ENCODE results near the gene TRIO. TPM values are rescaled to one million over a fixed set of nuclear protein-coding genes. Genes with fewer than 3 reads are reported as not detected.

TRIO gene
- total RNA-seq, 1 donor from 2014 or later: 170 TPM

GRCh38 chr5:14131855-14132503 lies 11.2 kb upstream of the TRIO start:
- H3K4me3 ChIP-seq (ENCODE audit: low read depth, low read length): no peak overlapping the region
- TF ChIP-seq CTCF (conservative IDR thresholded peaks at IDR 0.05; ENCODE audit: low read depth, low read length): no peak
- no peak for DNase-seq (ENCODE audit: low read depth)

- no peak for DNase-seq (ENCODE audit: low read depth)
- no peak overlapping the region for H3K4me3 ChIP-seq (ENCODE audit: low read depth, low read length)
- TF ChIP-seq CTCF (conservative IDR thresholded peaks at IDR 0.05; ENCODE audit: low read depth, low read length): no peak
These were observed 9.7 kb upstream of the TRIO start for GRCh38 chr5:14133394-14133793.

GRCh38 chr5:14134083-14134482 lies 9.1 kb upstream of the TRIO start:
- H3K4me3 ChIP-seq (ENCODE audit: low read depth, low read length): no peak overlapping the region
- DNase-seq (ENCODE audit: low read depth): no peak
- TF ChIP-seq CTCF (conservative IDR thresholded peaks at IDR 0.05; ENCODE audit: low read depth, low read length): no peak

GRCh38 chr5:14134771-14135170 lies 8.4 kb upstream of the TRIO start:
- TF ChIP-seq CTCF (conservative IDR thresholded peaks at IDR 0.05; ENCODE audit: low read depth, low read length): no peak
- H3K4me3 ChIP-seq (ENCODE audit: low read depth, low read length): no peak overlapping the region
- DNase-seq (ENCODE audit: low read depth): no peak

GRCh38 chr5:14135621-14136020 lies 7.5 kb upstream of the TRIO start:
- no peak overlapping the region for H3K4me3 ChIP-seq (ENCODE audit: low read depth, low read length)
- TF ChIP-seq CTCF (conservative IDR thresholded peaks at IDR 0.05; ENCODE audit: low read depth, low read length): no peak
- no peak for DNase-seq (ENCODE audit: low read depth)

GRCh38 chr5:14136228-14136627 lies 6.9 kb upstream of the TRIO start:
- TF ChIP-seq CTCF (conservative IDR thresholded peaks at IDR 0.05; ENCODE audit: low read depth, low read length): no peak
- DNase-seq (ENCODE audit: low read depth): no peak
- no peak overlapping the region for H3K4me3 ChIP-seq (ENCODE audit: low read depth, low read length)
